DMS 273 (cell line): ENCODE results near the gene SLC13A5.
A peak's percentile ranks its signal among the peaks of the same experiment; 100 is the strongest.
"Not testable (repeated sequence)": the region's sequence is repeated elsewhere in the genome, so short reads cannot be mapped to it uniquely, and the experiment has no call there.

Source experiments
- DNase-seq: peaks from one replicate; lab custom pipeline; 2025; ENCODE audit not compliant: unreplicated experiment; lab: John Stamatoyannopoulos, UW

Gene SLC13A5

DNA sequence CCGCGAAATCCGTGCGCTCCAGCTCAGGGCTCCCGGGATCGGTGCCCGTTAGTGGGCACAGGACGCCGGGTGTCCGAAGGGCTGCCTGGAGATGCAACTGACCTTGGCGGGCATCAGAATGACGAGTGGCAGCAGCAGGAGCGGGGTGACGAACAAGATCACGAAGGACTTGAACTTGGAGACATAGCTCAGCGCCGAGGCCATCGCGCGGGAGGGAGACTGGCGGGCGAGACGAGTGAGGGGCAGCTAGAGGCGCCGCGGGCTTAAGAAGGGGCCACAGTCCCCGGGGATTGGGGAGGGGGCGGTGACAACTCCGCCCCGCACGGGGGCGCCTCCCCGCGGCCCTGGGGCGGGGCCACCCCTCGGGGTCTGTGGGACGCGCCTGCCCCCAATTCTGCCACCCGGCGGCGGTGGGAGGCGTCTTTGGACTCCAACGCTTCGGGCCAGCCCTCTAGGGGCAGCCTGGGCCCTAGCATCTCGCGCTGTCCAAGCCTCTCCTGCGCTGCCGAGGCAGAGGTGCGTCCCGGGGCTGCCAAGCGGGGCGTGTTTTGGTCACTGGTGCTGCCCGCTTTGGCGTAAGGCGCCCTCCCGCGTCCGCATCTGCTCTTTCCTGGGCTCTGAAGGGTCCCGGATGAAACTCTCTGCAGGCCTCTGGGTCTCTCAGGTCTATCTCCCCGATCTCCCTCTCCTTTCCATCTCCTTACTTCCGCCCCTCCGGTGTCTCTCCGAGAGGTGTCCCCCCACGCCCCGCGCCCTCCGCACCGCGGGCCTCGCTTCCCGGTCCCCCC lies at the start of gene SLC13A5:
TSS of gene SLC13A5 (minus strand) at position 240 of the 788 bp plus-strand sequence. CDS start at position 204, 36 bp downstream.
- DNase-seq: peak; percentile 40

DNA sequence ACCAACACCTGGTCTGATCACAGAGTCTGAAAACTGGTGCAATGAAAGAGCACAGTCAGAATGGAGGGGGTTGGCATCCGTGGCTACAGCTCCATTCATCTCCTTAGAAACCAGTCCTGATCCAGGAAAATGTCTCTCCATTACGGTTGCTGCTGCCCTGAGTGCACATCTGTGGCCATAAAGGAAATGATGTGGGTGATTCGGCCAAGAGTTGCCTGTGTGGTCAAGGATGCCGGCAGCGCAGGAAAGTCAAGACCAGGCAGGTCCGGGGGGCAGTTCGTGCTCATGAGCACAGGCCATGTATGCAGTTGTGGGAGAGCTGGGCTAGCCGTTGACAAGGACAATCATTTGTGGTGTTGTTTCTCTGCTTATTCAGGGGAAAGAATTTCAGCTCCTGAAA lies 48.6 kb upstream of the SLC13A5 start:
- DNase-seq: no peak

DNA sequence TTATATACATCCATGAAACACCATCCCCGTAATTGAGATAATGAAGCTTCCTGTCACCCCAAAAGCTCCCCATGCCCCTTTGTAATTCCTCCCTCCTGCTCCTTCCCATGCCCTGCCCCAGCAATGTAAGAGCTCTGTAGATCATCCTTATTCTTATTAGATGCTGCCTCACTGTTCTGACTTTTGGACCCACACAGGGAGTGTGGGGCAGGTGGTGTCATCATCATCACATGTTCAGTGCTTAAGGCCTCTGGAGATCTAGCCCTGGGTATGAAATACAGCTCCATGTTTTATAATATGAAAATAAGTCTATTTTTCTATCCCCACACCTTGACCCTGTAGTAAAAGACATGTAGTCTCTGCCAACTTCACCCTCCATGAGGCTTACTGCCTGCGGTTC lies 44.6 kb upstream of the SLC13A5 start:
- DNase-seq: no peak

DNA sequence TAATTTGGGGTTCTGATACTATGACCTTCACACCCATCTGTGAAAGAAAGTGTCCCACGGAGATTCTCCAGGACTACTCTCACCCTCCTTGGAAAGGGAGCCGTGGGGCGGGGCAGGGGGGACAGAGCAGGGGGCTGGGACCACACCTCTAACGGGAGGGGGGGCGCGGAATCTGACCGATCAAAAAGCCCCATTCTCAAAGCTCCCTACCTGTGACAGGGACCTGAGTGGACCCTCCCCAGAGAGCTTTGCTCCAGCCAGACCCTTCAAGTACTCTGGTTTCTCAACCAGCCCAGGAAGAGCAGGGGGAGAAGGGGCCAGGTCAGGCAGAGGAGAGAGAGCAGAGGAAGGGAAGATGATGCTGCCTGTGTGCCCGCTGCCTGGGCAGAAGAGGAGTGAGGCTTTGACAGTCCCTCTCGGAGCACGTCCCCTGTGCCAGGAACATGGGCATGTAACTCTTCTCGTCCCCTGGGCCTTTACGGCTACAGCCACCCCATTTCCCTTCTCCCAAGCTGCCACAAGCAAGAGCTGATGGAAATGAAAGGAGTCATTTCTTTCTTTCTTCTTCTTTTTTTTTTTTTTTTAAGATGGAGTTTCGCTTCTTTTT lies 43.4 kb upstream of the SLC13A5 start:
- DNase-seq: no peak

DNA sequence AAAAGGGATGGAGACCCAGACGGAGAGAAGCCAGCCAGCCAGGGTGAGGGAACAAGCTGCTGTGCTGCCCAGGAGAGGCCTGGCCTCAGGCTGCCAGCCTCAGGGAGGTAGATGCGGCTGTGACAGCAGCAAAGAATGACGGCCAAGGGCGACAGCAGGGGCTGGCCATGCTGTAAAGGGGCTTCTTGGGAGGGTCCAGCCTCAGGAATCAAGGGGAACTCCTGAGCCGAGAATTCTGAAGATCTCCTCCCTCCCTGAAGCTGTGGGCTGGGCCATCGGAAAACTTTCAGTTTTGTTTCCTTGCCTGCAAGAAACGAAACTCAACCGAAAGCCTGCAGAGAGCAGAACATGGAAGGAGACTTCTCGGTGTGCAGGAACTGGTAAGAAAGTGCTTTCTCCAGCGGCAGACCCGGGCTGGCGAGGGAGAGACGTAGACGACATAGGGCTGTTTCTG lies 42.6 kb upstream of the SLC13A5 start, which contains the start of gene XAF1:
TSS of gene XAF1 (plus strand) at position 316 of the 454 bp plus-strand sequence. CDS start at position 349, 33 bp downstream.
- no peak for DNase-seq

DNA sequence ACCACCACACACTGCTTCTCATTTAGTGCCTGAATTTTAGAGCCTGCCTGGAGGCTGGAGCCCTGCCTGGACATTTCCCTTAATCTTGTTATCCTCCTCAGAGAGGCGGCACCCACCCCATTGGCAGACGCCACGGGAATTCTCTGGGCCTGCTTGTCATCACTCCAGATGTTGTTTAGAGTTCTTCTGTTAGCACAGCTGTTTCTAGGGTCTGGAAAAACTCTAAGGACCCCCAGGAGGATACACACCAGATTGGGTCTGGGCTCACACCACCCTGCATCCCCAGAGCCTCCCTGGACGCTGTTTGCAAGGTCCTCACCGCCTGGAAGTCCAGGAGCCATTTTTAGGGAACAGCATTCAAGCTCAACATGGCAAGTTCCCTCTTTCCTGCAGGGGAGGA lies 42.1 kb upstream of the SLC13A5 start:
- peak; percentile 5 for DNase-seq

DNA sequence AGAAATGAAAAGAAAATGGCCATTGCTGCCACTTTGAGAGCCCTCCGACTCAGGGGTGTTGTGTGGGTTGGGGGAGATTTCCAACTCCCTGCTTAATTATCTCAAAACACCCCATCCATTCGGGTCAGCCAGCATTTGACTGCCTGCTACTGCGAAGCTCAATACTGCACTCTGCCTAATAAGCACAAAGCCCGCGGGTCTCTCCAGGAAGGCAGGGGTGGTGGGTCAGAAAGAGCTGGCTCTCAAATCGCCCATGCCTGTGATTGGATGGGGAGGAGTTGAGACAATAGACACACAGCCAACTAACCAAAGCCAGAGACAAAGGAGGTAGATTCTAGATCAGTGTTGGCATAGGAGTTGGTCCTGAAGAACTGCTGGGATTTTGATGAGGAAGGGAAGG lies 40.4 kb upstream of the SLC13A5 start:
- DNase-seq: no peak

DNA sequence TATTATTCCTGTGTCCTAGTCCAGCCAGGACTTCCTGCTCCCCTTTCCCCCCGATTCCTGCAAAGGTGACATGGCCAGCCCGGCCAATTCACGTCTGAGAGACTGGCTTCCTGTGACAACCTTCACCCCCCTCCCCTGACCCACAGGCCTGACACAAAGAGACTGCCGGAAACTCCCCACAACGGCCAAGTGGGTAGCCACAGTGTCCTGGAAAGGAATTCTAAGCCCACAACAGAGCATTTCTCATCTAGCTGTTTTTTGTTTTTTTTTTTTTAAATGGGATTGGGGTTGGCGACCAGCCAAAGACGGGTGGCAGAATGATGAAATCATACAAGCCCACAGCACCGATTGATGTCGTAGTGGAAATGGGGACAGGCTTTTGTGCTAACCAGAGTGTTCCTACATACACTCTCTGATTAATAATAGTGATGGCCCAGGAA lies 39.9 kb upstream of the SLC13A5 start:
- DNase-seq: no peak

DNA sequence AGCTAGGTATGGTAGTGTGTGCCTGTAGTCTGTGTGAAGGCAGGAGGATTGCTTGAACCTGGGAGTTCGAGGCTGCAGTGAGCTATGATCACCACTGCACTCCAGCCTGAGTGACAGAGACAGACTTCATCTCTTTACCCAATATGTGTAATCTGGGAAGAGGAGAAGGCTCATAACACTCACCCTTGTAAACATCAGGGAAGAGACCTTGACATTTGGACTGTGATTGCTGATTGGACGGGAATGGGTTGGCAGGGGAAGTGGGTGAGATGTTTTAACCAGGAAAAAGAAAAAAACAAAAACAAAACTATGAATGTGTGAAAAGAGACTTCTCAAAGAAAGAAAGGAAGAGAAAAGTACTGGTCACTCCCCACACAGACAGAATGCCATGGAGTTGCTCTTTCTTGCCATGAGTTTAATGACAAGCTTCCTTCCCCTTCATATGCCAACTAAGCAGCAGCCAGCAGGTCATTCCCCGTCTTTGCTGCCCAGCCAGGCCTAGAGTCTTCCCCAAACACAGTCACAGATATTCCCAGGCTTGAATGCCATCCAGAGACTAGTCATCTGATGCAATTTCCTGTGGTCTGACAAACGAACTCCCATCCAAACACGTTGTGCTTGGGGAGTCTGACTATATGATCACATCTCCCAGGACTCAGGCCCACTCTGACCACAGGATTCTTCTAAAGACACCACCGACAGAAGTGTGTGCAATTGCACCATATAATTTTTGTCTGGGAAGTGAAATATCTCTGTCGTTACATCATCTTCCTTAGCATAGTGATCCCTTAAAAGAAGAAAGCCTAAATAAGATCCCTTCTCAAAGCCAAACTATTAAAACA lies 39.1 kb upstream of the SLC13A5 start:
- DNase-seq: no peak

DNA sequence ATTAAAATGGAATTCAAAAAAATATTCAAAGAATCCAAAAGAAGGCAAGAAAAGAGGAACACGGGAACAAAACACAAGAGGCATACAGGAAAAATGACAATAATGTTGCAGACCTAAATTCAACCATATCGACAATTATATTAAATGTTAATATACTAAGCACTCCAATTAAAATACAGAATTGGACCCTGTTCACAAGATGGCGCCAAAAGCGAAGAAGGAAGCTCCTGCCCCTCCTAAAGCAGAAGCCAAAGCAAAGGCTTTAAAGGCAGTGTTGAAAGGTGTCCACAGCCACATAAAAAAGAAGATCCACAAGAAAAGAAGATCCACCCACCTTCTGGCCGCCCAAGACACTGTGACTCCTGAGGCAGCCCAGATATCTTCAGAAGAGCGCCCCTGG lies 36.4 kb upstream of the SLC13A5 start:
- DNase-seq: no peak

DNA sequence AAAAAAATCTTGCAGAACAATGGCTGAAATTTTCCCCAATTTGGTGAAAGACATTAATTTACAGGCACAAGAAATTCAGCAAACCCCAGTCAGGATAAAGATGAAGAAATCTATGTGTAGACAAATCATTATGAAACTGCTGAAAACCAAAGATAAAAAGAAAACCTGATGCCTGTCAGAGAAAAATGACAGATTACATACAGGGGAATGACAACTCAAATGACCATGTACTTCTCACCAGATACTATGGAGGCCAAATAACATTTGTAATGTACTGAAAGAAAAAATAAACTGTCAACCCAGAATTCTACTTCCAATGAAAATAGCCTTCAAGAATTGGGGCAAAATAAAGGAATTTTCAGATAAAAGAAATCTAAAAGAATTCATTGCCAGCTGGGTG lies 35.4 kb upstream of the SLC13A5 start:
- no peak for DNase-seq

DNA sequence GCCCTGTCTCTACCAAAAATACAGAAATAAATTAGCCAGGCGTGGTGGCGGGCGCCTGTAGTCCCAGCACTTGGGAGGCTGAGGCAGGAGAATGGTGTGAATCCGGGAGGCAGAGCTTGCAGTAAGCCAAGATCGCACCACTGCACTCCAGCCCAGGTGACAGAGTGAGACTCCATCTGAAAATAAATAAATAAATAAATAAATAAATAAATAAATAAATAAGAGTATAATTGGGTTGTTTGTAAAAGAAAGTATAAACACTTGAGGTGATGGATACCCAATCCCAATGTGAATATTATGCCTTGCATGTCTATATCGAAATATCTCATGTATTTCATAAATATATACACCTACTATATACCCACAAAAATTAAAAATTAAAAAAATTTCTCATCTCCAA lies 33.5 kb upstream of the SLC13A5 start:
- DNase-seq: not testable (repeated sequence)

DNA sequence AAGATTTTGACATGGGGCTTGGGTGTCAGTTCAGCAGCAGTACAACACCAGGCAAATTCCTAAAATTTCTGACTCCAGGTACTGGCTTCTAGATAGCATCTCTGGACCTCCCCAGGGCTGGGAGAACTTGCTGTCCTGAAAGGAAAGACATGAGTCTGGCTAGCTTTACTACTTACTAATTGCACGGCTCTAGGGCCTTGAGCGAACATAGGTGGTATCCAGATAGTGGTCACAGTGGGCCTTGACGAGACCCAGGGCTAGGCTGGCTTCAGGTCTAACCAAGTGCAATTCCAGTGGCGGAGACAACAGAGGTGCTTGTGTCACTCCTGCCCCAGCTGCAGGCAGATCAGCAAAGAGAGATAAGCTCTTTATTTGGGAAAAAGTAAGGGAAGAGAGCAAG lies 16.4 kb upstream of the SLC13A5 start:
- DNase-seq: no peak

DNA sequence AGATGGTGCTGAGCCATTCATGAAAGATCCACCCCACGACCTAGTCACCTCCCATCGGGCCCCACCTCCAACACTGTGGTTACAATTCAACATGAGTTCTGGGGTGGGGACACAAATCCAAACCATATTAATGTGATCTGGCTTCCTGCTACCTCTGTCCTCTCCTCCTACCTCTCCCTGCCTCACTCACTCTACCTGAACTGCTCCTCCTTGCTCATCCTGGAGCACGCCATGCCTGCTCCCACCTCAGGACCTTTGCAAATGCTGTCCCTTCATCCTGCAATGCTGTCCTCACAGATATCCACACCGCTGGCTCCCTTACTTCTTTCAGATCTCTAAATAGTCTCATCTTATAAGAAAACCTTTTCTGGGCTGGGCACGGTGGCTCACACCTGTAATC lies 10.8 kb upstream of the SLC13A5 start:
- DNase-seq: no peak

DNA sequence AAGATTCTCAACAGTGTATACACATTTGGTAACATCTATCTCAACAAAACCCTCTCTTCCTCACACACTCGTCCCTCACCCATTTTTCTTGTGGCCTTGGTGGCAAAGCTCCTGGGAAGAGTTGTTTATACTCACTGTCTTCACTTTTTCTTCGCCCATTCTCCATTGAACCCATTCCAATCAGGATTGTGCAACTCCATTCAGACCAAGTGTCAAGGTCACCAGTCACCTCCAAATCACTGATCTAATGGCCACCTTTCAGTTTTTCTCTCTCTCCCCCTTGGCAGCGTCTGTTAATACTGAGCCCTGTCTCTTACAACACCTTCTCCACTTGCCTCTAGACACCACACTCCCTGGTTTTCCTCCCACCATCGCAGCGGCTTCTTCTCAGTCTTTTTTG lies 8.6 kb upstream of the SLC13A5 start:
- no peak for DNase-seq

DNA sequence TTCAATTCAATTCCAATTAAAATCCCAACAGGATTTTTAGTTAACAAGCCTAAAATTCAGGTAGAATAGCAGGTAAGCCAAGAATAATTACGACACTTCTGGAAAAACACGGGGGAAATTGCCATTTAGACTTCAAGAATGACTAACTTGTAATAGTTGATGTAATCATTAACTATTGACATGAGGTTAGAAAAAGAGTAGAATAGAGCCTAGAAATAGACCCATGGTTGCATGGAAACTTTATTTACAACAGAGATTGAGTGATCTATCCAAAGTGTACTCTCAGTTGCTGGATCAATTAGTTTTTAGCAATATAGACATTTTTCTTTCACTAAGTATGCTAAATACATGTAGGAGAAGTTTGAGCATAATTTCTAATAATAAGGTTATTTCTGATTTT lies 3.6 kb upstream of the SLC13A5 start:
- no peak for DNase-seq

DNA sequence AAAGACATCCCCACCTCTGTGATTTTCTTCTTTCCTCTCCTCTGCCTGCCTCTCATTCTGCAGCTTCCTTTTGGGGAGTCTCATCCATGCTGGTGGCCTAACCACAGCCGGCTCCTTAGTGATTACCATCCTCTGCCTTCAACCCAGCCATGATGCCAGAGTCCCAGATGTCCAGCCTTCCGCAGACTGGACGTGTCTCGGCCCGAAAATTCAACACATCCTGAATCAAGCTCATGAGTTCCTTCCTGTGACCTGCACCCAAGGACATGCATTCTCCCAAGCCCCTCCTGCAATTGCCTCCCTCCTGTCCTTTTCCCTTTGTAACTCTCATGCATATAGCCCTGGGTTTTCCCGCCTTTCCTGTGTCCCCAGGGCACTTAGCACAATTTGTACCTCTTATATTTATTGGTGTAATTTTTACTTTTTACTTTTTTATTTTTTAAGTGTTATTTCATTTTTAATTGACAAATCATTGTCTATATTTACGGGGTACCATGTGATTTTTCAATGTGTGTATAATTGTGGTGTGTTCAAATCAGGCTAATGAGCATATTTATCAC lies 1.2 kb upstream of the SLC13A5 start:
- no peak for DNase-seq

DNA sequence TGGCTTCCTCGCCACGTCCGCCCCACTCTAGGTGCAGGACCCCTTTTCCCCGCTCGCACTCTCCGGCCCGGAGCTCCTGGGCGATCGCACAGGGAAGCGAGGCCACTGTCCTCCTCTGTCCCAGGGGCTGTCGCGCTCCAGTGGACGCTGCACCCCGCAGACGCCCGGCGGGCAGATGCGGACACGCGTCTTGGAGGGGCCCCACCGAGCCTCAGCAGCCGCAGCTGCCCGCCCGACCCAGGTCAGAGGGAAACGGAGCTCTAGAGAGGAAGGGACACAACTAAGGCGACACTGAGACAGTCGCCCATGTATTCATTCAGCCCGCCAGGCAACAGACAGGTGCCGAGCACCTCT lies 726 bp upstream of the SLC13A5 start:
- no peak for DNase-seq

DNA sequence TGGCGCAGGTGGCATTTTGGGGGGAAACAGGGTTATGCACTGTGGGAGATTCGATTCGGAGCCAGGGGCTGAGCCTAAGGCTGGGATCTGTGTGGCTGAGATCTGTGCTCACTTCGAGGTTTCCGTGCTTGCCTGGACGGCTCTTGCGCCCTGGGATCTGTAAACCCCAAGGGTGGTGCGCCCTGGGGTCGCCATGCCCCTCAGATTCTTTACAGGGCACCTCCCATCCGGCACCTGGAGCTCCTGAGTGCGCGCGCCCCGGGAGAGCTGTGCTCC lies 377 bp downstream of the SLC13A5 start:
- no peak for DNase-seq

DNA sequence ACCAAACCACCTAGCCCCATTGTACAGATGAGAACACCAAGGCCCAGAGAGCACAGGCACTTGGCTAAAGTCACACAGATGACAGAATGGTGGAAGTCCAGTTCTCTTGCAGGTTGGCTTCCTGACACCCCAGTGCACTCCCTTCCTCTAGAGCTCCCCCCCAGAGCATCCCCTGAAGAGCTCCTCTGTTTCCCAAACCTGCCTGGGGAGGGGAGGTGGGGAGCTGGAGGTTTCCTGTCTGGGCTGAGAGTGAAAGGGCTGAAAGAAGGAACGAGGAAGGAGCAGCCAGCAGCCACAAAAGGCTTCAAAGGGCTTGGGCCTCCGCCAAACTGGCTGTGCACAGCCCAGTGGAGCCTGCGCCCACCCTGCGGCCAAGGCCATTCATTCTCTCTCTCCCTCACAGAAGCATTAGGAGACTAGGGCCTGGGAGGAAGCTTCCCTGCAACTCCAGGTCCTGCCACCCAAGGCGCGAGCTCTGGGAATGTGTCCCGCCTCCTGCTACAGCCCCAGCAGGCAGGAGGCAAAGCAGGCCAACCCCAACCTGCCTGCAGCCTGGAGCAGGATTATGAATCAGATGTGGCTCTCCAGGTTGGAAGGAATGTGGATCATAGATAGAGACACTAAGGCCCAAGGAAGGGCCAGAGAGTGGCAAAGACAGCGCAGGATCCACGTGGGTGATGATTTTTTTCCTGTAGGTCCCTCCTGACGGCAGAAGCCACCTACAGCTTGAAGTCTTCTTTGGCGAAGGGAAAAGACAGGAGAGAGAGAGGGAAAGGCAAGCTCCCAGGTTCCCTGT lies 913 bp downstream of the SLC13A5 start:
- DNase-seq: peak; percentile 37

DNA sequence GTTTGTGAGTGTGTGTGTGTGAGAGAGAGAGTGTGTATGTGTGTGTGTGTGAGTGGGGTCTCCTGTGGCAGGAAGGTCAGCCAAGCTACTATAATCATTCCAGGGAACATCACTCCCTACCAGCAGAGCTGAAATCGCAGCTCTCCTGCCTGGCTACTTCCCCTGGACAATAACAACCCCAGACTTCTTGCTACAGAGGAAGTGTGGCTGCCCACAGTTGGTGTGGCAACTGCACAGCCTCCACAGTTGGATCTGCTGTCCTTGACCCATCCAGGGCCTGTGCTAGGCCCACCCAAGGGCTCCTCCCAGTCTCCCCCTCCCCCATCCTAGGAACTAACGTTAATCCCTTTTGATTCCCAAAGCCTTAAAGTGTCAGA lies 1.5 kb downstream of the SLC13A5 start:
- no peak for DNase-seq
